Naive thymus-derived CD4-positive, alpha-beta T cell (primary cell): ENCODE results near the gene CREBBP. TPM values are rescaled to one million over a fixed set of nuclear protein-coding genes. Genes with fewer than 3 reads are reported as not detected.

Experiments used
- ATAC-seq: fragments of 150-1000 bp; cut with Tn5 transposase; 2 replicates; pipeline ENCODE4 v1.10.0; 2021; ENCODE audit warnings: mild to moderate bottlenecking, moderate library complexity
- CTCF ChIA-PET: fragments of 350-600 bp; sonication (Branson Sonifier 250); formaldehyde crosslinking; loops from one replicate; lab custom pipeline; 2021; ENCODE audit warnings: antibody characterized with exemption; lab: Charles Lee
- POLR2A ChIA-PET: fragments of 350-600 bp; sonication (Branson Sonifier 250); formaldehyde crosslinking; loops from one replicate; lab custom pipeline; 2021; ENCODE audit warnings: antibody characterized with exemption, inconsistent platforms; lab: Charles Lee
- DNase-seq, 9 donors: peaks; one replicate each; pipeline versions ENCODE4 v3.0.0 to v3.0.0-alpha.2; 2020 to 2022; ENCODE audit warnings: mixed read lengths in 1 of 9
- H3K27ac ChIP-seq: one replicate; pipeline ENCODE4 v1.7.0; 2013; ENCODE audit warnings: mild to moderate bottlenecking, low read depth, low read length, moderate library complexity
- H3K27me3 ChIP-seq, 2 donors: one replicate each; pipeline ENCODE4 v1.7.0; 2013; ENCODE audit warnings: low read length in 2 of 2, mild to moderate bottlenecking in 2 of 2, moderate library complexity in 2 of 2; ENCODE audit not compliant: control insufficient read depth in 2 of 2, insufficient read depth in 2 of 2
- H3K36me3 ChIP-seq, 3 experiments: 1 replicate in 2 of 3; 2 replicates in 1 of 3; pipeline ENCODE4 v1.7.0; 2013; ENCODE audit warnings: low read length in 3 of 3, mild to moderate bottlenecking in 3 of 3, moderate library complexity in 1 of 3; ENCODE audit not compliant: insufficient read depth in 3 of 3, control insufficient read depth in 2 of 3
- H3K4me1 ChIP-seq, 2 donors: one replicate each; pipeline ENCODE4 v1.7.0; 2013; ENCODE audit warnings: low read length in 2 of 2, mild to moderate bottlenecking in 2 of 2, moderate library complexity in 1 of 2; ENCODE audit not compliant: control insufficient read depth in 2 of 2, insufficient read depth in 2 of 2
- H3K4me3 ChIP-seq: 2 replicates; pipeline ENCODE4 v1.7.0; 2013; ENCODE audit warnings: mild to moderate bottlenecking, low read length
- H3K9me3 ChIP-seq, 3 experiments: 1 replicate in 2 of 3; 2 replicates in 1 of 3; pipeline ENCODE4 v1.7.0; 2013; ENCODE audit warnings: low read length in 3 of 3; ENCODE audit not compliant: control insufficient read depth in 2 of 3
- H3K27ac Mint-ChIP-seq, 9 donors: one replicate each; pipeline ENCODE4 v1.8.0; 2020 to 2022; ENCODE audit warnings: mixed read lengths in 9 of 9, mild to moderate bottlenecking in 8 of 9, moderate library complexity in 5 of 9, inconsistent platforms in 2 of 9
- H3K27me3 Mint-ChIP-seq, 5 donors: one replicate each; pipeline ENCODE4 v1.8.0; 2021 to 2022; ENCODE audit warnings: mixed read lengths in 5 of 5, mild to moderate bottlenecking in 1 of 5
- H3K36me3 Mint-ChIP-seq, 5 donors: one replicate each; pipeline ENCODE4 v1.8.0; 2020 to 2022; ENCODE audit warnings: mixed read lengths in 5 of 5, mild to moderate bottlenecking in 3 of 5, inconsistent platforms in 1 of 5
- H3K4me1 Mint-ChIP-seq, 7 donors: one replicate each; pipeline ENCODE4 v1.8.0; 2020 to 2022; ENCODE audit warnings: mixed read lengths in 7 of 7, mild to moderate bottlenecking in 3 of 7, inconsistent platforms in 1 of 7
- H3K4me3 Mint-ChIP-seq, 10 donors: one replicate each; pipeline ENCODE4 v1.8.0; 2020 to 2022; ENCODE audit warnings: mild to moderate bottlenecking in 10 of 10, mixed read lengths in 10 of 10, moderate library complexity in 6 of 10, inconsistent platforms in 2 of 10
- H3K9me3 Mint-ChIP-seq, 11 donors: one replicate each; pipeline ENCODE4 v1.8.0; 2020 to 2022; ENCODE audit warnings: mixed read lengths in 11 of 11, mild to moderate bottlenecking in 4 of 11, inconsistent platforms in 1 of 11, moderate library complexity in 1 of 11
- intact Hi-C, 2 donors: fragments of 100-400 bp; cut with micrococcal nuclease; formaldehyde crosslinking; loops; one replicate each; pipeline ENCODE4 v1.15.1; 2023
- polyA plus RNA-seq, 2 donors: library from polyadenylated mRNA; unstranded; fragments of 300-500 nt; fragmentation: Illumina TruSeq; gene quantifications; one replicate each; pipeline ENCODE4 v1.2.3, GENCODE V29; 2021
- total RNA-seq, 6 experiments: library from RNA in 5 of 6; stranded (reverse) in 5 of 6; gene quantifications; 1 replicate in 5 of 6; 2 replicates in 1 of 6; pipeline ENCODE4 v1.2.3 and lab custom pipeline; 2021 to 2026

The CREBBP gene
- total and polyA plus RNA-seq, 7 experiments from 2014 or later: 10.5 to 194 (median 126) TPM

DNA sequence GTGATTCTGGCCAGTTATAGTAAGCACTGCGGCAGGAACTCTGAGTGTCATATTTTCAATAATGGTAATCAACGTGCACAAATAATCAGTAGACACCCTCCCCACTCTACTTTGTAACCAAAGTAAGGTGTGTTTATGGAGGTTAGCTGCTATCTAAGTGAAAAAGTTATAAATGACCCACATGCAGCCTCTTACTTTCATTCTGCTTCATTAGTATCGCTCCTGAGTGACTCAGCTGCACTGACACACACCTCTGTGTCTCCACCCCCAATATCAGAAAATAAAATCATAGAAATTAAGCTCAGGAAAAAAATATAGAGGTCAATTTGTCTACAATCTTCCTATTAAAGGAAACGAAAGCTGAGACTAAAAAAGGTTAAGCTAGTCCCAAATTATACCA is 99.1 kb downstream of the CREBBP start:
- Mint-ChIP-seq H3K4me3 (no peak overlapping the region), H3K9me3 (no peaks in the 10 kb centered on the region), H3K4me1 (peaks cover 10 to 43% (median 25%) of the 10 kb centered on the region in 7 donors), H3K27me3 (no peaks in the 10 kb centered on the region), H3K27ac (peak overlapping the region in 1 of 9 donors; percentile 42), H3K36me3 (peaks cover 2 to 28% (median 8%) of the 10 kb centered on the region in 5 donors)
- Histone ChIP-seq H3K27ac (no peak overlapping the region), H3K4me3 (no peak overlapping the region), H3K27me3 (no peaks in the 10 kb centered on the region), H3K4me1 (no peaks in the 10 kb centered on the region), H3K9me3 (no peaks in the 10 kb centered on the region), H3K36me3 (peaks cover 6 to 80% (median 8%) of the 10 kb centered on the region in 3 experiments)
- POLR2A ChIA-PET: interaction anchor here (0.6 kb wide), 1 partner anchor 361 kb away, joined by 3 read pairs; no protein-coding TSS in a partner anchor
- DNase-seq (no peak), ATAC-seq (no peak)
- intact Hi-C loops: loop anchor here in 1 of 2 donors (5.0 kb wide), 1 partner anchor 36 kb away; no protein-coding TSS in a partner anchor
- CTCF ChIA-PET: interaction anchor here (0.6 to 1.0 kb wide), 2 partner anchors 90 to 96 kb away, joined by 3 read pairs; no protein-coding TSS in a partner anchor

DNA sequence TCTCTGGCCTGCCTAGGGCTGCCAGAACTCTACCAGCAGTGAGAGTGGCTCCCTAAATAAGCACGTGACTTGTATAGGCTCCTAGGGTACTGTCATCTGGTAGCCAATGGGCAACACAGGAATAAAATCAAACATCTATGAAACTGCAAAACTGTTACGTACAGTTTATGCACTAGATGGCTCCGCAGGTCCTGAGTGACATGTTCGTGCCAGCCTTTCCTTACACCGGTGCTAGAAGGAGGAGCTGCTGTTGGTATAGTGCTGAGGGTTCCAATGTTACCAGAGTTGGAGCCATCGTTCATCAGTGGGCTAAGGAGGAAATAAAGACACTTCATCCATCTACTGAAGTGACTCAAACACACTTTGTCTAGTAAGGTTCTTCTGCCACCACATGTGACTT is 99.9 kb downstream of the CREBBP start:
- H3K9me3 ChIP-seq: no peaks in the 10 kb centered on the region
- peaks cover 7 to 39% (median 22%) of the 10 kb centered on the region in 7 donors for H3K4me1 Mint-ChIP-seq
- H3K4me3 Mint-ChIP-seq: no peak overlapping the region
- no peaks in the 10 kb centered on the region for H3K27me3 Mint-ChIP-seq
- H3K27ac Mint-ChIP-seq: peak overlapping the region in 5 of 9 donors; percentile 13 to 76 (median 65)
- H3K4me3 ChIP-seq: no peak overlapping the region
- peaks cover 4 to 26% (median 9%) of the 10 kb centered on the region in 5 donors for H3K36me3 Mint-ChIP-seq
- ChIA-PET CTCF (interaction anchor here (1.0 kb wide), 1 partner anchor 97 kb away, joined by 3 read pairs; no protein-coding TSS in a partner anchor), POLR2A (no interaction called here)
- intact Hi-C loops: loop anchor here in 1 of 2 donors (1.0 to 5.0 kb wide), 2 partner anchors 37 to 100 kb away; partner anchors contain the start of gene CREBBP
- no peak overlapping the region for H3K27ac ChIP-seq
- H3K36me3 ChIP-seq: peaks cover 8 to 85% (median 10%) of the 10 kb centered on the region in 3 experiments
- peak; percentile 57 for ATAC-seq
- no peaks in the 10 kb centered on the region for H3K9me3 Mint-ChIP-seq
- H3K4me1 ChIP-seq: no peaks in the 10 kb centered on the region
- H3K27me3 ChIP-seq: no peaks in the 10 kb centered on the region
- peak in 4 of 9 donors; percentile 8 to 41 (median 24) for DNase-seq

DNA sequence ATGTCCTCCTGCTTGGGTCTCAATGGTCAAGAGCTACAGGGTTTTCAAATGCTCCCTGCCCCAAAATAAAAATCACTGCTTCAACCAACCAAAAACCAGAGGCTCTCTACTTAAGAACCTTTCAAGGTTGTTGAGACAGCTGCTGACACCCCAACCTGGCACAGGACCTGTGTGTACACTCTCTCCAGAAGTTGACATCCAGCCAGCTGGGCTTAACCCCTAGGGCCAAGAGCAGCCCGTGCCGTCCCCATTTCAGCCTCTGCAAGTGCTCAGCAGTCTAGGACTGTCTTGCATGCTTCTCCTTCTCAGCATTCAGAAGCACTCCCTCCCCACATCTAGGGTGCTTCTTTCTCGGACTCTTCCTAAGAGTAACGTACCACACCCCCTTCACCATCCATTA is 104.2 kb downstream of the CREBBP start:
- ChIA-PET CTCF (interaction anchor here (0.6 to 1.3 kb wide), 2 partner anchors 150 to 331 kb away, joined by 3 to 4 read pairs; no protein-coding TSS in a partner anchor), POLR2A (interaction anchor here (1.1 kb wide), 1 partner anchor 98 kb away, joined by 5 read pairs; no protein-coding TSS in a partner anchor)
- Histone ChIP-seq H3K36me3 (peaks cover 12 to 79% (median 13%) of the 10 kb centered on the region in 3 experiments), H3K9me3 (no peaks in the 10 kb centered on the region), H3K4me1 (no peaks in the 10 kb centered on the region), H3K27ac (no peak overlapping the region), H3K27me3 (no peaks in the 10 kb centered on the region), H3K4me3 (no peak overlapping the region)
- H3K4me1 Mint-ChIP-seq: peaks cover 0 to 8% (median 4%) of the 10 kb centered on the region in 7 donors
- no peaks in the 10 kb centered on the region for H3K9me3 Mint-ChIP-seq
- DNase-seq (no peak), ATAC-seq (no peak)
- no peaks in the 10 kb centered on the region for H3K27me3 Mint-ChIP-seq
- H3K4me3 Mint-ChIP-seq: no peak overlapping the region
- intact Hi-C loops: no loop called here
- peak overlapping the region in 1 of 9 donors; percentile 2 for H3K27ac Mint-ChIP-seq
- H3K36me3 Mint-ChIP-seq: peaks cover 4 to 46% (median 18%) of the 10 kb centered on the region in 5 donors

DNA sequence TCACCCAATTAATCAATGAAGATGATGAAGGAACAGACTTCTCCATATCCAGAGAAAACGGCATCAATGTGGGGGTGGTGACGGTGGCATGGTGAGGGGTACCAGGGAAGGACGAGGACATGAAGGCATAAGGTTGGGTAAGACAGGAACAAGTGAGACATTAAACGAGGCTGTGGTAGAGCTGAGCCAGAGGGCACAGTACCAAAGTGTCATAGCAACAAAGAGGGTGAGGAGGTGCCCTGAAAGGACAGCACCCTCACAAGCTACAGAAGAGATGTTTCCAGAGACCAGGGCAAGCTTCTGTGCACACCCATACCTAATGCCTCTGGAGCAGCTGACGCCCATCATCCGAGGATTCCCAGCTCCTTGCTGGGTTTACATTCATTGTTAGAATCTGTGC is 105.7 kb downstream of the CREBBP start:
- ChIA-PET POLR2A (no interaction called here), CTCF (interaction anchor here (0.5 kb wide), 1 partner anchor 56 kb away, joined by 3 read pairs; no protein-coding TSS in a partner anchor)
- Mint-ChIP-seq H3K27ac (peak overlapping the region in 2 of 9 donors; percentile 33 to 52), H3K4me3 (no peak overlapping the region), H3K4me1 (peaks cover 0 to 6% (median 0%) of the 10 kb centered on the region in 7 donors), H3K9me3 (no peaks in the 10 kb centered on the region), H3K27me3 (no peaks in the 10 kb centered on the region), H3K36me3 (peaks cover 4 to 49% (median 22%) of the 10 kb centered on the region in 5 donors)
- DNase-seq (no peak), ATAC-seq (no peak)
- H3K36me3 ChIP-seq: peaks cover 16 to 76% (median 16%) of the 10 kb centered on the region in 3 experiments
- H3K4me1 ChIP-seq: no peaks in the 10 kb centered on the region
- intact Hi-C loops: no loop called here
- no peak overlapping the region for H3K4me3 ChIP-seq
- no peak overlapping the region for H3K27ac ChIP-seq
- no peaks in the 10 kb centered on the region for H3K27me3 ChIP-seq
- H3K9me3 ChIP-seq: no peaks in the 10 kb centered on the region

DNA sequence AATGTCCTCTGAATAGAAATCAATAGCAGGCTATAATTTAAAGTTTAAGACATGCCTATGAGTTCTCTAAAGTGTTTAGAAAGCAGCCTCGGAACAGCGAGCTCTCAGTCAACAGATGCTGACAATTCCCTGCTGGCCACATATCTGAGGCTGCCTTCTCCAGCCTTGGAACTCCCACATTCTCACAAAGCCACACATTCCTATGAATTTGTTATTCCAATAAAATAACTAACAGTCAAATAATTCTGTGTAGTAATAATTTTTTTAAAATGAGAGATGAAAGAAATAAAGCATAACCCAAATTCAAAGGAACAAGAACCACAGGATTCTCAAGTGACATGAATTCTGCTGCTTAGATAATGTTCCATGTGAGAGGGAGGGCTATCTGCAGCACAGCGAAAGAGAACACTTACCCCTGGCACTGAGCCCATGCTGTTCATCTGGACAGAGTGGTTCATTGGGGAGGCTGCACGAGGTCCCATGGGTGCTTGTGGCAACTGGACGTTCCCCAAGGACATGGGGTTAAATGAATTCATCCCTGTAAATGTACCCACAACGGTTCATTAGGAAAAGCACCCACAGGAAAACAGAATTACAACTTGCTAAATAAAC is 106.3 kb downstream of the CREBBP start:
- peaks cover 0 to 6% (median 0%) of the 10 kb centered on the region in 7 donors for H3K4me1 Mint-ChIP-seq
- H3K36me3 Mint-ChIP-seq: peaks cover 4 to 53% (median 20%) of the 10 kb centered on the region in 5 donors
- intact Hi-C loops: no loop called here
- CTCF ChIA-PET: interaction anchor here (0.5 kb wide), 1 partner anchor 55 kb away, joined by 3 read pairs; no protein-coding TSS in a partner anchor
- Histone ChIP-seq H3K27me3 (no peaks in the 10 kb centered on the region), H3K27ac (no peak overlapping the region), H3K4me1 (no peaks in the 10 kb centered on the region), H3K36me3 (peaks cover 17 to 76% (median 21%) of the 10 kb centered on the region in 3 experiments), H3K4me3 (no peak overlapping the region), H3K9me3 (no peaks in the 10 kb centered on the region)
- peak overlapping the region in 2 of 9 donors; percentile 33 to 52 for H3K27ac Mint-ChIP-seq
- no peaks in the 10 kb centered on the region for H3K9me3 Mint-ChIP-seq
- no peaks in the 10 kb centered on the region for H3K27me3 Mint-ChIP-seq
- POLR2A ChIA-PET: no interaction called here
- H3K4me3 Mint-ChIP-seq: no peak overlapping the region
- no peak for ATAC-seq
- no peak for DNase-seq

DNA sequence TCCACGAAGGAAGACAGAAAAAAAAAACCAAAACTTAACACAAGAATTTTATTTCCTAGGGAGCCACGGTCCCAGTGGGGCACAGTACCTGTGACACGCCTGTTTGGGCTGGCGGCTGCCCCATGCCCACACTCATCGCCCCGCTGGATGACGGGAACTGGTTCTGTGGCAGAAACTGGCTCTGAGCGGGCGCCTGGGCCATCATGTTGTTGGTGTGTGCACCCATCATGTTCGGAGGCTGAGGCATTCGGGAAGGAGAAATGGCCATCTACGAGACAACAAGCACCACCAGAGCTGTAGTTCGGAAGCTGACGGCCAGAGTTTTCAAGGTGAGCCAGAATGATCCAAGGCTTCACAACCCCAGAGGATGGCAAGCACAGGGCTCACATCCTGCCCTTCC is 106.8 kb downstream of the CREBBP start:
- peaks cover 4 to 55% (median 22%) of the 10 kb centered on the region in 5 donors for H3K36me3 Mint-ChIP-seq
- H3K4me3 Mint-ChIP-seq: no peak overlapping the region

More for the DNA sequence above, 106.8 kb downstream of the CREBBP start:
- CTCF ChIA-PET: interaction anchor here (0.6 kb wide), 1 partner anchor 192 kb away, joined by 3 read pairs; no protein-coding TSS in a partner anchor
- no peak overlapping the region for H3K27ac ChIP-seq
- H3K9me3 ChIP-seq: no peaks in the 10 kb centered on the region
- H3K4me1 ChIP-seq: no peaks in the 10 kb centered on the region
- DNase-seq (no peak), ATAC-seq (no peak)
- H3K27me3 ChIP-seq: no peaks in the 10 kb centered on the region
- POLR2A ChIA-PET: interaction anchor here (0.7 kb wide), 1 partner anchor 18 kb away, joined by 3 read pairs; no protein-coding TSS in a partner anchor
- Mint-ChIP-seq H3K27me3 (no peaks in the 10 kb centered on the region), H3K9me3 (no peaks in the 10 kb centered on the region), H3K4me1 (peaks cover 0 to 6% (median 0%) of the 10 kb centered on the region in 7 donors), H3K27ac (peak overlapping the region in 1 of 9 donors; percentile 11)
- no peak overlapping the region for H3K4me3 ChIP-seq
- peaks cover 19 to 77% (median 27%) of the 10 kb centered on the region in 3 experiments for H3K36me3 ChIP-seq
- intact Hi-C loops: no loop called here
